HepG2 (cell line): ENCODE results near the gene C19orf85. TPM values are rescaled to one million over a fixed set of nuclear protein-coding genes. Genes with fewer than 3 reads are reported as not detected.

ENCODE experiments used
- ARID4A ChIP-seq: sonication (generic); formaldehyde crosslinking; IDR thresholded peaks from 2 replicates; pipeline ENCODE4 v1.5.0; 2020; ENCODE audit warnings: mild to moderate bottlenecking, missing genetic modification reagents, borderline replicate concordance
- ETV6 ChIP-seq: sonication (generic); formaldehyde crosslinking; conservative IDR thresholded peaks from 2 replicates; pipeline ENCODE4 v1.4.0; 2020; ENCODE audit warnings: missing genetic modification reagents
- HDAC2 ChIP-seq: sonication (generic); formaldehyde crosslinking; IDR thresholded peaks from 2 replicates; pipeline ENCODE4 v1.4.0; 2020; ENCODE audit warnings: missing genetic modification reagents
- HDAC6 ChIP-seq: fragments of 200-600 bp; sonication (generic); IDR thresholded peaks from 2 replicates; pipeline ENCODE4 v1.7.0; 2017; ENCODE audit warnings: mild to moderate bottlenecking, antibody characterized with exemption, low read length, low read depth
- KAT8 ChIP-seq: IDR thresholded peaks from 2 replicates; pipeline ENCODE4 v1.6.1; 2016; ENCODE audit warnings: missing genetic modification reagents, missing compliant biosample characterization
- KLF11 ChIP-seq: IDR thresholded peaks from 2 replicates; pipeline ENCODE4 v1.6.1; 2016; ENCODE audit warnings: missing compliant biosample characterization
- KLF15 ChIP-seq: sonication (generic); formaldehyde crosslinking; IDR thresholded peaks from 2 replicates; pipeline ENCODE4 v1.8.1; 2023; ENCODE audit warnings: borderline replicate concordance, mild to moderate bottlenecking, inconsistent platforms, missing genetic modification reagents, mixed read lengths
- MAX ChIP-seq: IDR thresholded peaks from 2 replicates; pipeline ENCODE4 v1.6.1; 2012; ENCODE audit warnings: inconsistent platforms
- MED1 ChIP-seq: sonication (generic); formaldehyde crosslinking; IDR thresholded peaks from 2 replicates; pipeline ENCODE4 v1.4.0; 2020; ENCODE audit warnings: missing genetic modification reagents
- MIER3 ChIP-seq: IDR thresholded peaks from 2 replicates; pipeline ENCODE4 v1.6.1; 2016; ENCODE audit warnings: missing compliant biosample characterization, borderline replicate concordance
- ONECUT2 ChIP-seq: sonication (generic); formaldehyde crosslinking; IDR thresholded peaks from 2 replicates; pipeline ENCODE4 v1.4.0; 2020; ENCODE audit warnings: missing genetic modification reagents
- SIX4 ChIP-seq: sonication (generic); formaldehyde crosslinking; IDR thresholded peaks from 2 replicates; pipeline ENCODE4 v1.4.0; 2020; ENCODE audit warnings: missing genetic modification reagents
- SMARCC2 ChIP-seq: fragments of 450-650 bp; IDR thresholded peaks from 2 replicates; pipeline ENCODE4 v1.6.1; 2017; ENCODE audit warnings: antibody characterized with exemption, mild to moderate bottlenecking
- SMC3 ChIP-seq: IDR thresholded peaks from 2 replicates; pipeline ENCODE4 v1.6.1; 2011; ENCODE audit warnings: low read length, improper control_type of control experiment
- SYNCRIP ChIP-seq: fragments of 200-400 bp; formaldehyde crosslinking; IDR thresholded peaks from 2 replicates; pipeline ENCODE4 v1.6.1; 2018; ENCODE audit warnings: mild to moderate bottlenecking, low read depth, low read length; ENCODE audit not compliant: insufficient read depth
- ZFYVE20 ChIP-seq: sonication (generic); formaldehyde crosslinking; IDR thresholded peaks from 2 replicates; pipeline ENCODE4 v1.8.0; 2023; ENCODE audit warnings: low read depth, mild to moderate bottlenecking, moderate library complexity, missing genetic modification reagents, borderline replicate concordance
- ZNF205 ChIP-seq: IDR thresholded peaks from 2 replicates; pipeline ENCODE4 v1.6.1; 2018; ENCODE audit warnings: missing biosample characterization, missing genetic modification reagents
- ZNF235 ChIP-seq: sonication (generic); formaldehyde crosslinking; IDR thresholded peaks from 2 replicates; pipeline ENCODE4 v1.8.1; 2023; ENCODE audit warnings: mild to moderate bottlenecking, missing genetic modification reagents, borderline replicate concordance
- ZNF367 ChIP-seq: sonication (generic); formaldehyde crosslinking; IDR thresholded peaks from 2 replicates; pipeline ENCODE4 v1.4.0; 2020; ENCODE audit warnings: missing genetic modification reagents, borderline replicate concordance
- ZNF432 ChIP-seq: sonication (generic); formaldehyde crosslinking; IDR thresholded peaks from 2 replicates; pipeline ENCODE4 v1.5.0; 2020; ENCODE audit warnings: missing genetic modification reagents, mild to moderate bottlenecking, borderline replicate concordance
- ZNF75D ChIP-seq: sonication (generic); formaldehyde crosslinking; IDR thresholded peaks from 2 replicates; pipeline ENCODE4 v1.8.1; 2023; ENCODE audit warnings: missing genetic modification reagents, mild to moderate bottlenecking, borderline replicate concordance
- polyA plus RNA-seq, 8 experiments: library from polyadenylated mRNA; depleted of rRNA in 3 of 8; stranded (reverse) in 7 of 8; unstranded in 1 of 8; fragments of >200 nt; fragmentation: Illumina TruSeq in 4 of 8; extraction: Trizol in 4 of 8; gene quantifications; 2 replicates each; pipeline versions ENCODE4 v1.2.1 to v1.2.3, GENCODE V29; 2011 to 2016; ENCODE audit warnings: low read depth in 4 of 8, missing spikeins in 1 of 8, mixed read lengths in 1 of 8; ENCODE audit not compliant: insufficient read depth in 1 of 8
- total RNA-seq, 5 experiments: library from RNA; depleted of rRNA; stranded (reverse); fragments of >200 nt; fragmentation: Illumina TruSeq; extraction: Trizol; gene quantifications; 2 replicates each; pipeline ENCODE4 v1.2.3, GENCODE V29; 2016; ENCODE audit warnings: low read depth in 1 of 5
- TF ChIP-seq, protein P1 (sequence below): sonication (generic); formaldehyde crosslinking; conservative IDR thresholded peaks from 2 replicates; pipeline ENCODE4 v1.4.0; 2020; ENCODE audit warnings: mild to moderate bottlenecking, missing genetic modification reagents, moderate library complexity
- TF ChIP-seq, protein P2 (sequence below): sonication (generic); formaldehyde crosslinking; IDR thresholded peaks from 2 replicates; pipeline ENCODE4 v1.4.0; 2020; ENCODE audit warnings: mild to moderate bottlenecking, low read depth, missing genetic modification reagents

C19orf85 gene
- total and polyA plus RNA-seq, 2 of the 13 experiments (the other 11 are each of a cell fraction or from before 2014, with no cell fraction given), result not detected

DNA sequence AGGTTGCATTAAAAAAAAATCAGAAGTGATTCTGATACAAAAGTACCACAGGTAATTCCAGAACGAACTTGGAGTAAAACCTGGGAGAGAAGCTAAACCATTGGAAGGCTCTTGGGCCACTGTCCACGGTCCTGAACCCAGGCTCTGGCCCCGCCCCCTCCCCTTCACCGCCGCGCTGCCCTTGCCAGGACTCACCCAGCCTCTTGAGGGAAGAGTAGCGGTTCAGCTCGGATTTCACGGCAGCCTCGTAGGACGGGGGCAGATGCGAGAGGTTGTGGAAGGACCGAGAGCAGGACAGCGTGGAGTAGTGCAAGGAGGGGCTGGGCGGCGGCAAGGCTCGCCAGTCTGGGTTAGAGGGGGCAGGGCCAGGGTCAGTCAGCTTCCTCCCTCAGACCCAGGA is 27.1 kb downstream of the C19orf85 start (continued):
- TF ChIP-seq ARID4A (peak; percentile 43; the same call in 1 of the 2 replicates), ZNF432 (no peak), ZNF367 (CRISPR knock-in tag) (no peak; the same call in 1 of the 2 replicates), MIER3 (peak; percentile 58; the same call in 1 of the 2 replicates), ZNF235 (CRISPR knock-in tag) (no peak), MED1 (CRISPR knock-in tag) (peak; percentile 21; the same call in 1 of the 2 replicates), ETV6 (CRISPR knock-in tag) (0 out of 2 replicates have a peak, but pooled peaks have one; percentile 53), ZNF75D (peak; percentile 79; the same call in 1 of the 2 replicates), ONECUT2 (CRISPR knock-in tag) (no peak), ZNF205 (0 out of 2 replicates have a peak, but pooled peaks have one; percentile 54), HDAC2 (CRISPR knock-in tag) (peak; percentile 61; the same call in 1 of the 2 replicates), KAT8 (peak; percentile 45; the same call in 1 of the 2 replicates), SYNCRIP (no peak), SMARCC2 (no peak), KLF15 (CRISPR knock-in tag) (no peak), KLF11 (CRISPR knock-in tag) (peak; percentile 96; the same call in 1 of the 2 replicates), HDAC6 (no peak), SIX4 (CRISPR knock-in tag) (peak; percentile 59; the same call in 1 of the 2 replicates), ZFYVE20 (CRISPR knock-in tag) (peak; percentile 87; the same call in 1 of the 2 replicates), MAX (no peak), SMC3 (no peak)
- TF ChIP-seq, protein P1, sequence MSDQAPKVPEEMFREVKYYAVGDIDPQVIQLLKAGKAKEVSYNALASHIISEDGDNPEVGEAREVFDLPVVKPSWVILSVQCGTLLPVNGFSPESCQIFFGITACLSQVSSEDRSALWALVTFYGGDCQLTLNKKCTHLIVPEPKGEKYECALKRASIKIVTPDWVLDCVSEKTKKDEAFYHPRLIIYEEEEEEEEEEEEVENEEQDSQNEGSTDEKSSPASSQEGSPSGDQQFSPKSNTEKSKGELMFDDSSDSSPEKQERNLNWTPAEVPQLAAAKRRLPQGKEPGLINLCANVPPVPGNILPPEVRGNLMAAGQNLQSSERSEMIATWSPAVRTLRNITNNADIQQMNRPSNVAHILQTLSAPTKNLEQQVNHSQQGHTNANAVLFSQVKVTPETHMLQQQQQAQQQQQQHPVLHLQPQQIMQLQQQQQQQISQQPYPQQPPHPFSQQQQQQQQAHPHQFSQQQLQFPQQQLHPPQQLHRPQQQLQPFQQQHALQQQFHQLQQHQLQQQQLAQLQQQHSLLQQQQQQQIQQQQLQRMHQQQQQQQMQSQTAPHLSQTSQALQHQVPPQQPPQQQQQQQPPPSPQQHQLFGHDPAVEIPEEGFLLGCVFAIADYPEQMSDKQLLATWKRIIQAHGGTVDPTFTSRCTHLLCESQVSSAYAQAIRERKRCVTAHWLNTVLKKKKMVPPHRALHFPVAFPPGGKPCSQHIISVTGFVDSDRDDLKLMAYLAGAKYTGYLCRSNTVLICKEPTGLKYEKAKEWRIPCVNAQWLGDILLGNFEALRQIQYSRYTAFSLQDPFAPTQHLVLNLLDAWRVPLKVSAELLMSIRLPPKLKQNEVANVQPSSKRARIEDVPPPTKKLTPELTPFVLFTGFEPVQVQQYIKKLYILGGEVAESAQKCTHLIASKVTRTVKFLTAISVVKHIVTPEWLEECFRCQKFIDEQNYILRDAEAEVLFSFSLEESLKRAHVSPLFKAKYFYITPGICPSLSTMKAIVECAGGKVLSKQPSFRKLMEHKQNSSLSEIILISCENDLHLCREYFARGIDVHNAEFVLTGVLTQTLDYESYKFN (CRISPR knock-in tag), result no peak; the same call in 1 of the 2 replicates
- TF ChIP-seq, protein P2, sequence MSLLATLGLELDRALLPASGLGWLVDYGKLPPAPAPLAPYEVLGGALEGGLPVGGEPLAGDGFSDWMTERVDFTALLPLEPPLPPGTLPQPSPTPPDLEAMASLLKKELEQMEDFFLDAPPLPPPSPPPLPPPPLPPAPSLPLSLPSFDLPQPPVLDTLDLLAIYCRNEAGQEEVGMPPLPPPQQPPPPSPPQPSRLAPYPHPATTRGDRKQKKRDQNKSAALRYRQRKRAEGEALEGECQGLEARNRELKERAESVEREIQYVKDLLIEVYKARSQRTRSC (CRISPR knock-in tag), result no peak
